Epithelial cell of esophagus (primary cell): ENCODE results near the gene CTRL.
A peak's percentile ranks its signal among the peaks of the same experiment; 100 is the strongest.

ENCODE experiments used
- DNase-seq: peaks from one replicate; pipeline ENCODE4 v3.0.0; 2010; ENCODE audit warnings: low read depth
- H3K4me3 ChIP-seq: 2 replicates; pipeline ENCODE4 v1.5.1; 2011; ENCODE audit warnings: mild to moderate bottlenecking, low read length, control low read depth
- CTCF ChIP-seq: IDR thresholded peaks from 2 replicates; pipeline ENCODE4 v1.5.1; 2011; ENCODE audit warnings: low read depth, mild to moderate bottlenecking, low read length, control low read depth, inconsistent platforms; ENCODE audit not compliant: insufficient read depth; ENCODE audit errors: missing control alignments

CTRL gene

GRCh38 chr16:67934306-67935100, 2.8 kb upstream of the CTRL start:
- peak overlapping the region; percentile 96 for H3K4me3 ChIP-seq
- DNase-seq, result no peak

GRCh38 chr16:67933805-67934204, 2.1 kb upstream of the CTRL start:
- no peak for DNase-seq
- H3K4me3 ChIP-seq, result no peak overlapping the region
- no peak for TF ChIP-seq CTCF

More at GRCh38 chr16:67934306-67935100, 2.8 kb upstream of the CTRL start:
- TF ChIP-seq CTCF, result no peak

- H3K4me3 ChIP-seq, result no peak overlapping the region
- no peak for DNase-seq
- no peak for TF ChIP-seq CTCF
Observed at GRCh38 chr16:67932462-67932840, 789 bp upstream of the CTRL start.

GRCh38 chr16:67930678-67931211, 917 bp downstream of the CTRL start:
- H3K4me3 ChIP-seq, result no peak overlapping the region
- DNase-seq, result no peak
- TF ChIP-seq CTCF, result no peak

GRCh38 chr16:67930191-67930590, 1.5 kb downstream of the CTRL start:
- DNase-seq, result no peak
- H3K4me3 ChIP-seq, result no peak overlapping the region
- TF ChIP-seq CTCF, result no peak

GRCh38 chr16:67928561-67929364, 2.9 kb downstream of the CTRL start:
- DNase-seq, result peak; percentile 70
- peak; percentile 95 for TF ChIP-seq CTCF
- no peak overlapping the region for H3K4me3 ChIP-seq
